Keratinocyte (primary cell): ENCODE data around the gene INO80.

Experiments
- EZH2 ChIP-seq: IDR thresholded peaks from one replicate; pipeline ENCODE4 v1.6.1; 2012; ENCODE audit warnings: inconsistent platforms, mild to moderate bottlenecking, low read length, moderate library complexity
- TF ChIP-seq, protein P1 (sequence below), 3 experiments: IDR thresholded peaks in 1 of 3; conservative IDR thresholded peaks in 1 of 3; optimal IDR thresholded peaks in 1 of 3; 2 replicates in 2 of 3; 3 replicates in 1 of 3; pipeline versions ENCODE3 to v1.5.1; 2011; ENCODE audit warnings: low read length in 3 of 3, mild to moderate bottlenecking in 3 of 3, moderate library complexity in 2 of 3, control low read depth in 1 of 3, inconsistent platforms in 1 of 3; ENCODE audit not compliant: insufficient read depth in 2 of 3; ENCODE audit errors: extremely low read depth in 1 of 3

DNA sequence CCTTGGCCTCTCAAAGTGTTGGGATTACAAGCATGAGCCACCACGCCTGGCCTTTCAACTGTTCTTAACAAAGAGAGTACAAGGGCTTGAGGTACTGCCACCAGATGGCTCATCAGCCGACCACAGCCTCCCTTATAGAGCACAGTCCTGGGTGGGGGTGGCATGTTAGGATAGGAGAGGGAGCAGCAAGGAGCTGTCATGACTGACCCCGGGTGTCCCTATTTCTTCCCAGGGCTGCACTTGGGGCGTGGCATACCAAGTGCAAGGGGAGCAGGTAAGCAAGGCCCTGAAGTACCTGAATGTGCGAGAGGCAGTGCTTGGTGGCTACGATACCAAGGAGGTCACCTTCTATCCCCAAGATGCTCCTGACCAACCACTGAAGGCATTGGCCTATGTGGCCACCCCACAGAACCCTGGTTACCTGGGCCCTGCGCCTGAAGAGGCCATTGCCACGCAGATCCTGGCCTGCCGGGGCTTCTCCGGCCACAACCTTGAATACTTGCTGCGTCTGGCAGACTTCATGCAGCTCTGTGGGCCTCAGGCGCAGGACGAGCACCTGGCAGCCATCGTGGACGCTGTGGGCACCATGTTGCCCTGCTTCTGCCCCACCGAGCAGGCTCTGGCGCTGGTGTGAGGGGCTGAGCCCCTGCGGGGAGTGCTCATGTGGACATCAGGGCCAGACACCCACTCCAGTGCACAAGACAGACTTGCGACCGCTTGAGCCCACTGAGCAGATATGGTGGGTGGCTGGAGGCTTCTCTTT, 160.8 kb downstream of the INO80 start:
- TF ChIP-seq, protein P1, sequence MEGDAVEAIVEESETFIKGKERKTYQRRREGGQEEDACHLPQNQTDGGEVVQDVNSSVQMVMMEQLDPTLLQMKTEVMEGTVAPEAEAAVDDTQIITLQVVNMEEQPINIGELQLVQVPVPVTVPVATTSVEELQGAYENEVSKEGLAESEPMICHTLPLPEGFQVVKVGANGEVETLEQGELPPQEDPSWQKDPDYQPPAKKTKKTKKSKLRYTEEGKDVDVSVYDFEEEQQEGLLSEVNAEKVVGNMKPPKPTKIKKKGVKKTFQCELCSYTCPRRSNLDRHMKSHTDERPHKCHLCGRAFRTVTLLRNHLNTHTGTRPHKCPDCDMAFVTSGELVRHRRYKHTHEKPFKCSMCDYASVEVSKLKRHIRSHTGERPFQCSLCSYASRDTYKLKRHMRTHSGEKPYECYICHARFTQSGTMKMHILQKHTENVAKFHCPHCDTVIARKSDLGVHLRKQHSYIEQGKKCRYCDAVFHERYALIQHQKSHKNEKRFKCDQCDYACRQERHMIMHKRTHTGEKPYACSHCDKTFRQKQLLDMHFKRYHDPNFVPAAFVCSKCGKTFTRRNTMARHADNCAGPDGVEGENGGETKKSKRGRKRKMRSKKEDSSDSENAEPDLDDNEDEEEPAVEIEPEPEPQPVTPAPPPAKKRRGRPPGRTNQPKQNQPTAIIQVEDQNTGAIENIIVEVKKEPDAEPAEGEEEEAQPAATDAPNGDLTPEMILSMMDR (optimal IDR thresholded peaks at IDR 0.05 in 1 of 3, IDR thresholded peaks at IDR 0.05 in 1 of 3, conservative IDR thresholded peaks at IDR 0.05 in 1 of 3; ENCODE audit: extremely low read depth in 1 of 3, insufficient read depth in 2 of 3, low read length in 3 of 3) = no peak
- TF ChIP-seq EZH2 = no peak
